GM18505 (cell line): ENCODE measurements around the gene BUD23.
"Not testable (repeated sequence)": the region's sequence is repeated elsewhere in the genome, so short reads cannot be mapped to it uniquely, and the experiment has no call there.

Experiments
- ATAC-seq: cut with Tn5 transposase; IDR thresholded peaks from one replicate; pipeline ENCODE4 v1.9.1; 2021; ENCODE audit not compliant: unreplicated experiment
- POLR2A ChIP-seq: IDR thresholded peaks from 4 replicates; pipeline ENCODE4 v1.6.1; 2011; ENCODE audit warnings: borderline replicate concordance; ENCODE audit not compliant: insufficient read depth, insufficient read length; ENCODE audit errors: extremely low read depth

BUD23 gene

GRCh38 chr7:73674468-73675124 lies 8.8 kb upstream of the BUD23 start:
- no peak for ATAC-seq

GRCh38 chr7:73676062-73676461 lies 7.3 kb upstream of the BUD23 start:
- ATAC-seq = not testable (repeated sequence)

More at GRCh38 chr7:73674468-73675124, 8.8 kb upstream of the BUD23 start:
- no peak for TF ChIP-seq POLR2A

GRCh38 chr7:73678862-73679261 lies 4.5 kb upstream of the BUD23 start:
- no peak for TF ChIP-seq POLR2A
- no peak for ATAC-seq

DNA sequence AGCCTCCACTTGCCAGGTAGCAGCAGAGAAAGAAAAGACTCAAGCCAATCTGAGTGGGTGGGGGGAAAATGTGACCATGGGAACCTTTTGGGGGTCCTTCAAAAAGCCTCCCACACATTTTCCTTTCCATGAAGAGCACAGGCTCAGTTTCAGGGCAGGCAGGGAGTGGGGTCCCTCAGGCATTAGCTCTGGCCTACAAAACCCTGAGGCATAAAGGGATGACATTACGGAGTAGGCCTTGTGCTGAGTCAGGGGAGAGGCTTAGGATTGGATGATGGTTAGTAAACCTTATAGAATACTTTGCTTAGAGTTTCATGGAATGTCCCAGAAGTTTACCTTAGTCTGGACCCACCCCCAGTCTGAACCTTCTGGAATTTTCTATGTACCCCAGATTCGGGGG lies 3.7 kb upstream of the BUD23 start:
- ATAC-seq = no peak
- no peak for TF ChIP-seq POLR2A

DNA sequence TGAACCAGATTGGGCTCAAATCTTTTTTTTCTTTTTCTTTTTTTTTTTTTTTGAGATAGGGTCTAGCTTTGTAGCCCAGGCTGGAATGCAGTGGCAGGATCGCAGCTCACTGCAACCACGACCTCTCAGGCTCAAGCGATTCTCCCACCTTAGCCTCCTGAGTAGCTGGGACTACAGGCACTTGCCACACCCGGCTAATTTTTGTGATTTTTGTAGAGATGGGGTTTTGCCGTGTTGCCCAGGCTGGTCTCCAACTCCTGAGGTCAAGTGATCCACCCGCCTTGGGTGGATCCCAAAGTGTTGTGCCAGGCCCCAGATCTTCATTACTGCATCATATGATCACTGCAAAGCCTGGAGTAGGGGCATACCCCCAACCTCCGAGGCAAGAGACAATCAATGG lies 2.9 kb upstream of the BUD23 start:
- ATAC-seq = no peak
- TF ChIP-seq POLR2A = no peak

- ATAC-seq = no peak
- no peak for TF ChIP-seq POLR2A
These were observed 2.4 kb upstream of the BUD23 start for GRCh38 chr7:73681031-73681430.

DNA sequence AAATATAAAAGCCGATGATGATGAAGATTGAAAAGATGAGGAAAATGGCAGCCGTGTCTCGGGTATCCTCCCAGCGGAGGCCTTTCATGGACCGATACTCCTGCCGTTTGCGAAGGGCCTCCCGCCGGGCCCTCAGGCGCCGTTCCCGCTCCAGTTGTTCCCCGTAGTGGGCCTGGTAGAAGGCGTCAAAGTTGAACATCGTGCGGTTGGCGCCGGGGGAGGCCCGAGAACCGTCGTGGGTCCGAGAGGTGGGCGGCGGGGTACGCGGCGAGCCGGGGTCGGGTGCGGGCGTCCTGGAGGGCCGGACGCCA lies 697 bp upstream of the BUD23 start:
- peak; percentile 8 for ATAC-seq
- TF ChIP-seq POLR2A = no peak

GRCh38 chr7:73683788-73684693 lies 644 bp downstream of the BUD23 start:
- TF ChIP-seq POLR2A = no peak
- ATAC-seq = peak; percentile 8

GRCh38 chr7:73685311-73685710 lies 1.9 kb downstream of the BUD23 start:
- ATAC-seq = no peak
- TF ChIP-seq POLR2A = no peak

GRCh38 chr7:73688288-73688687 lies 4.9 kb downstream of the BUD23 start:
- no peak for TF ChIP-seq POLR2A
- no peak for ATAC-seq

GRCh38 chr7:73690646-73691045 lies 7.2 kb downstream of the BUD23 start:
- TF ChIP-seq POLR2A = no peak
- ATAC-seq = no peak

DNA sequence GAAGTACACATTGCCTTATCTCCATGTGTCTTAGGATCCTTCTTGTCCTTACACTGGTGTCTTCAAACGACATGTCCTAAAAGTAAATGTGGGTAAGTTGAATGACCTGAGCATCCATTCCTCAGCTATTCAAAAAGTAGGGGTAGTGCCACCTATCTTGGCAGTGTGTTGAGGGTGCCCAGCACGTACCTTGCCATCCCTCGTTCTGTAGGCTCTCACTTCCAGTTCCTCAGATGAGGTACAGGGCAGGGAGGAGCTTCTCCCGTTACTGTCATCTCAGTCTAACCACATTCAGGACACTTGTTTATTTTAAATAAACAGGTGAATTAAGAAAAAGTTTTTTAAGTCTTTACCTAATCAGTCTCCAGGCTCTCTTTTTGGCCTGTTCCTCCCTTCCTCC lies 13.0 kb downstream of the BUD23 start:
- no peak for ATAC-seq
- no peak for TF ChIP-seq POLR2A

DNA sequence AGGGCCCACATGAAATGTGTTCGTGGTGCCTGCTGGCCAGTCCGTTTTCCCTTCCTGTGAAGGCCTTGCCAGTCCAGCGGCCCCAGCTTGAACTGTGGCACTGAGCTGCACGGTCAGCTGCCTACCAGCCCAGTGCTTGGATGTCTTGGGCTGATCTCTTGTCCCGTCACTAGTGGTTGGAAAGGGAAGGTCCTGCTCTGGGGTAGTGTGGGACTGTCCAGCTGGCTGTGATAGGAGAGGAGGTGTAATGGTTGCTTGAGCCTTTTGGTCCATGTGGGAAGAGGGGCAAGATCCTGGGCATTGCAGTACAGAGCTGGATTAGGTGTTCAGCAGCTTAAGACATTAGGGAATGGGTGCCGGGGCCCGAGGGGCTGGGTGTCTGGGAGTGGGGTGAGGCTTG lies 15.0 kb downstream of the BUD23 start:
- TF ChIP-seq POLR2A = no peak
- no peak for ATAC-seq

DNA sequence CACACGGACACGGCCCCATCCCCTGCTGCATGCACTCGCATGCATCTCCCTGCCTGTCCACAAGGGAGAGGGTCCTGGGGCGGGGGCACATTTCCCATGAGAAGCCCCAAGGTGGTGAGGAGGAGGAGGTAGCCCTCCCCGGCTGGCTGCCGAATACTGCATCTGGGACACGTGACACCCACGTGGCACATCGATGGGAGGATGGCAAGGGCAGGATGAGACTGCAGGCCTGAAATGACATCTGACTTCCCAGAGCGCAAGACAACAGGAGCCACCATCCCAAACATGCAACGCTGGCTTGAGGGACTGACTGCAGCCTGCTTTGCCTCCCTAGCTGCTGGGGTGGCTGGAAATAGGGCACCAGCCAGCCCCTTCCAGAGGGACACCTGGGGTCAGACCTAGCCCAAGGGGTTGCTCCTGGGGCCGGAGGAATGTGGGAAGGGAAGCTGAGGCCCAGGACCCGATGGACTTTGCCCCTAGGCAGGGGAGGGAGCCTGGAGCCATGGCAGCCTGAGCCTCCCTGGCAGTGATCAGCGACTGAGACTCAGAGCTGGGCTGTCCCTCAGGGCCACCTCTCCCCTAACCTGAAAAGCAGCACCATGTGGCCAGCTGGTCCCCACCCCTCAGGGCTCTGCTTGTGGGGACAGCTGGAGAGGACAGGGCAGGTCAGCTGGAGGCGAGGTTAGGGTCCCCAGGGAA lies 16.1 kb downstream of the BUD23 start:
- no peak for ATAC-seq
- TF ChIP-seq POLR2A = no peak
